ENCODE measurements around the gene ABCA12.

GRCh38 chr2:215059724-215060123, 78.7 kb downstream of the ABCA12 start:
- TF ChIP-seq, protein P1, sequence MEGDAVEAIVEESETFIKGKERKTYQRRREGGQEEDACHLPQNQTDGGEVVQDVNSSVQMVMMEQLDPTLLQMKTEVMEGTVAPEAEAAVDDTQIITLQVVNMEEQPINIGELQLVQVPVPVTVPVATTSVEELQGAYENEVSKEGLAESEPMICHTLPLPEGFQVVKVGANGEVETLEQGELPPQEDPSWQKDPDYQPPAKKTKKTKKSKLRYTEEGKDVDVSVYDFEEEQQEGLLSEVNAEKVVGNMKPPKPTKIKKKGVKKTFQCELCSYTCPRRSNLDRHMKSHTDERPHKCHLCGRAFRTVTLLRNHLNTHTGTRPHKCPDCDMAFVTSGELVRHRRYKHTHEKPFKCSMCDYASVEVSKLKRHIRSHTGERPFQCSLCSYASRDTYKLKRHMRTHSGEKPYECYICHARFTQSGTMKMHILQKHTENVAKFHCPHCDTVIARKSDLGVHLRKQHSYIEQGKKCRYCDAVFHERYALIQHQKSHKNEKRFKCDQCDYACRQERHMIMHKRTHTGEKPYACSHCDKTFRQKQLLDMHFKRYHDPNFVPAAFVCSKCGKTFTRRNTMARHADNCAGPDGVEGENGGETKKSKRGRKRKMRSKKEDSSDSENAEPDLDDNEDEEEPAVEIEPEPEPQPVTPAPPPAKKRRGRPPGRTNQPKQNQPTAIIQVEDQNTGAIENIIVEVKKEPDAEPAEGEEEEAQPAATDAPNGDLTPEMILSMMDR (IDR thresholded peaks at IDR 0.05; ENCODE audit: low read depth, low read length), result no peak
- TF ChIP-seq EZH2phosphoT487 (IDR thresholded peaks at IDR 0.05; ENCODE audit: low read depth), result no peak
